HG03159 (cell line): Measurements from ENCODE around the gene KCNH2.
"Not testable (repeated sequence)": the region's sequence is repeated elsewhere in the genome, so short reads cannot be mapped to it uniquely, and the experiment has no call there.

ENCODE experiments used
- ATAC-seq: cut with Tn5 transposase; IDR thresholded peaks from one replicate; pipeline ENCODE4 v1.9.1; 2021; ENCODE audit warnings: mild to moderate bottlenecking, moderate library complexity; ENCODE audit not compliant: unreplicated experiment

KCNH2 gene

DNA sequence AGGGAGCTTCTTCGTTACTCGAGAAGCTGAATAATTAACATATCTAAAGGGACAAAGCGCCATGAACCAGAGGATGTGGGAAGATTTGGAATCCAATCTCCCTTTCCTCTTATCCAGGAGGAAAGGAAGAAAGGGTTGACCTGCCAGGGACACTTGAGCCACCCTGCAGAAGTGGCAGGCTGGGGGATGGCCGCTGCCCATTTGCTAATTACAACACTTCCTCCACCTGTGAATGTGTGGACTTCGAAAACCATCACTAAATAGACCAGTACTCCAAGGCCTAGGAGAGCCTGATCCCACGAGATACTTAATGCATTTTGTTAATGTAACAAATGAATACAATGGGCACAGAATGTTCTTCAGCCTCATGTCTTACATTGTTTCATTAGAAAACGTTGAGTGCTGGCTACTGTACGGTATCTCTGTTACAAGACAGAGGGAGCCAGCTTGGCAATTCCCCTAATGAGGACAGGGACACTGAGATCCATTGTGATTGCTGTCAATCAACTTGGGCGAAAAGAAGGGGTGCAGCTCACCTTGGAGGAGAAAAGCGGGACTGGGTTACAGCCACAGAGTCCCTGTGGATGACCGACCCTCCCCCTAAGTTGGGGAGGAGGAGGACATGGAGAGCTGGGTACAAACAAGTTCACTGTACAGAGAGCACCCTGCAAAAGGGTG lies 66.4 kb downstream of the KCNH2 start:
- no peak for ATAC-seq

DNA sequence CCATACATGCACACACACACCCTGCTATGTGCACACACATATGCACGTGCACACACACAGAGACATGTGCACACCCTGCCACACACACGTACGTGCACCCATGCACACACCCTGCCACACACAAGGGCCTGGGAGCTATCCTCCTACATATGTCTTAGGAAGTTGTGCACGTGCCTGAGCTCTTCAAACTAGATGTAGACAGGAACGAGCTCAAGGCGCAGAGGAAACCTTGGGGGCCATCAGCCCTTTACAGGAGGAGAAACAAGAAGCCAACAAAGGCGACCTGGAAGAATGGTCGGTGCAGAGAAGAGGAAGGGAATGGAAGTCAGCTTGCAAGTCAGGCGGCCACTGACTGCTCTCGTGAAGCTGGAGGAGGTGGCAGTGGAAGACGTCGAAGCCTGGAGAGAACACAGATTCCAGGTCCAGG lies 67.1 kb downstream of the KCNH2 start:
- no peak for ATAC-seq

DNA sequence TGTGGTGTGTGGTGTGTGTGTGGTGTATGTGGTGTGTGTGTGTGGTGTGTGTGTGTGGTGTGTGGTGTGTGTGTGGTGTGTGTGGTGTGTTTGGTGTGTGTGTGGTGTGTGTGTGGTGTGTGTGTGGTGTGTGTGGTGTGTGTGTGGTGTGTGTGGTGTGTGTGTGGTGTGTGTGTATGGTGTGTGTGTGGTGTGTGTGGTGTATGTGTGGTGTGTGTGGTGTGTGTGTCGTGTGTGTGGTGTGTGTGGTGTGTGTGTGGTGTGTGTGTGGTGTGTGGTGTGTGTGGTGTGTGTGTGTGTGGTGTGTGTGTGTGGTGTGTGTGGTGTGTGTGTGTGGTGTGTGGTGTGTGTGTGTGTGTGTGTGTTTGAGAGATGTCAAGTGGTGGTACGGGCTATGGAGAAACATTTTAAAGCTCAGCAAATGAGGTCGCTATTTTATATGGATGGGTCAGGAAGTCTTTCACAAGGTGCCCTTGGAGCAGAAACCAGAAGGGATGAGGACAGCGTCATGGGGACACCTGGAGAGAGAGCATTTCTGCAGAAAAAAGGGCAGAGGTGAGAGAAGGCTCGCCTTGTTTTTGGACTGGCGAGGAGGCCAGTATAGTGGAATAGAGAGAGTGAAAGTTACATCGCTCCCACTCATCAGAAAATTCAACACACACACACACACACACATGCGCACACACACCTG lies 67.7 kb downstream of the KCNH2 start:
- not testable (repeated sequence) for ATAC-seq

DNA sequence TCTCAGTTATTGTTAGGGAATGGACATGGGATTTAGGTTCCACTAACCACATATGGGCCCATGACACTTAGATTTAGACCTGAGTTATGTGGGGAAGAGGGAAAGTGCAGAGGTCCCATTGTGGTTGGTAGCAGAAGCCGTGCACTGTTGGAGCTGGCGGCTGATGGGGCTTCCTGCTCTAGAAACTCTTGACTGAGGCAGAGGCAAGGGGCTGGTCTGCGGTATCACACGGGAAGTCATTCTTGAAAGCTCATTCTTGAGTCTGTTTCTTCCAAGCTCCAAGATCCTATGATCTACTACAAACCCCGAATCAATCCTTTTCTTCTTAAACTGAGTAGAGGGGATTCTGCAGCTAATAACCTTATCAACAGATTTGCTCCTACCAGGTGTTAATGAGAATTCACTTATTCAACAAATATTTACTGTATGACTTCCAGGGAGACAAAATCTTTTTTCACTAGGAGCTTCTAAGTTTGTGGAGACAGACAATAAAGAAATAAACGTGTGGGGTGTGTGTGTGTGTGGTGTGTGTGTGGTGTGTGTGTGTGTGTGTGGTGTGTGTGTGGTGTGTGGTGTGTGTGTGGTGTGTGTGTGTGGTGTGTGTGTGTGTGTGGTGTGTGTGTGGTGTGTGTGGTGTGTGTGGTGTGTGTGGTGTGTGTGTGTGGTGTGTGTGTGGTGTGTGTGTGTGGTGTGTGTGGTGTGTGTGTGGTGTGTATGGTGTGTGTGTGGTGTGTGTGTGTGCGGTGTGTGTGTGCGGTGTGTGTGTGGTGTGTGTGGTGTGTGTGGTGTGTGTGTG lies 68.7 kb downstream of the KCNH2 start:
- ATAC-seq: no peak

DNA sequence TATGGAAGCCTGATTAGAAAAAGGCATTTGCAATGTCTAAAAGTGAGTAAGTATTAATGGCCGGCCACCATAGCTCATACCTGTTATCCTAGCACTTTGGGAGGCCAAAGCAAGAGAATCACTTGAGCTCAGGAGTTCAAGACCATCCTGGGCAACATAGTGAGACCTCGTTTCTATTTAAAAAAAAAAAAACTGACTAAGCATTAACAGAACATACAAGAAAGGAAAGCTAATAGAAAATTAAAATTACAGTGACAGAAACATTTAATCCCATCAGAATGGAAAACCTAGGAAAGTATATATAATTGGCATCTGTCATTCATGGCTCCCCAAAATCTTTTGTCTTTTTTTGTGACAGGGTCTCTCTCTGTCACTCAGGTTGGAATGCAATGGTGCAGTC lies 69.9 kb downstream of the KCNH2 start:
- no peak for ATAC-seq

DNA sequence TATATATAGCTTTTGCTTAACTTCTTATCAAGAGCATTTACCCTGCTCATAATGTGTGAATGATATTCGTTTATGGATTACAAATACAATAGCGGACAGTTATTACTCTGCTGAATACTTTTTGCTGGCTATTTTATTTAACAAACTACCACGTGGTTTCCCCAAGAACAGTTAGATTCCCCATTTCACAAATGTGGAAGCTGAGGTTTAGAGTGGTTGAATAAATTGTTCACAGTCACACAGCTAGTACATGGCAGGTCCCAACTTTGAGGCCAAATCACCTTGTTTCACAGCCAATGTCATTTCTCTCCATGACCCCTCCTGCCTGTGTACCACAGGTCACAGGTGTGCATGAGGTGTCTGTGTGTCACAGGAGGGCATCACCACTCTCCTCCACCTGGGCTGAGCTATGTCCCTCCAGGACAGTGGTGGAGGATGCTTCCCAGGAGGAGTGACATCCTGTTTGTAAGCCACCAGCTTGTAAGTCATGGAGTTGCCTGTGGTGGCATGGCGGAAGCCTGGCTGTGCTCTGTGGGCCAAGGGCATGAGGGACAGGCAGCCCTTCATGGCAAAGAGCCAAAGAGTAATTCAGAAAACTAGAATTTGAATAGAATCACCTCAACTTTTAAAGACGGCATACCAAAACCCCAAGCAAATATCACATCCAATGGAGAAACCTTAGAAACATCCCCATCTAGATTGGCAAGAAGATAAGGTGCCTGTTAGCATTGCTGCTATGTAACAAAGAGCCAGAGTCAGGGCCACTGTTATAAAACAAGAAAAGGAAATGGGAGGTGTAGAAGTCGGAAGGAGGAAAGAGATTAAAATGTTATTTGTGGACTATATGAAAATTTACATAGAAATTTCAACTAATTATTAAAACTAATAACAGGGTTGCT lies 73.9 kb downstream of the KCNH2 start:
- ATAC-seq: no peak

DNA sequence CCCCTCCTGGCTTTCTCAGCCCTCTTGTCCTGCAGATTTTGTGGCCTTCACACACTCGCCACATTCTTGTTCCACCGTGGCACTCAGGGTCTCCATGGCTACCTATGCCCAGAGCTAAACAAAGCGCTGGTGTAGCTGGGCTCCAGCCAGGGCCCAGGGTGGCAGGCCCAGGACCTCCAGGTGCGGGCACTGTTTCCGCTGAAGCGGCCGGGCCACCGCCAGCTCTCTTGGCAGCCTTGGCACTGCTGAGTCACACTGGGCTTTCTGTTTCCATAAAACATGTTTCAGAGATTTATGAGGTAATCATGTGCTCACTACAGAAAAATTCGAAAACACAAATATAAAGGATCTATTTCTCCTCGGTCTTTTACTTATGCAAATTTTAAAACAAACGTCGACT lies 74.5 kb downstream of the KCNH2 start:
- no peak for ATAC-seq

DNA sequence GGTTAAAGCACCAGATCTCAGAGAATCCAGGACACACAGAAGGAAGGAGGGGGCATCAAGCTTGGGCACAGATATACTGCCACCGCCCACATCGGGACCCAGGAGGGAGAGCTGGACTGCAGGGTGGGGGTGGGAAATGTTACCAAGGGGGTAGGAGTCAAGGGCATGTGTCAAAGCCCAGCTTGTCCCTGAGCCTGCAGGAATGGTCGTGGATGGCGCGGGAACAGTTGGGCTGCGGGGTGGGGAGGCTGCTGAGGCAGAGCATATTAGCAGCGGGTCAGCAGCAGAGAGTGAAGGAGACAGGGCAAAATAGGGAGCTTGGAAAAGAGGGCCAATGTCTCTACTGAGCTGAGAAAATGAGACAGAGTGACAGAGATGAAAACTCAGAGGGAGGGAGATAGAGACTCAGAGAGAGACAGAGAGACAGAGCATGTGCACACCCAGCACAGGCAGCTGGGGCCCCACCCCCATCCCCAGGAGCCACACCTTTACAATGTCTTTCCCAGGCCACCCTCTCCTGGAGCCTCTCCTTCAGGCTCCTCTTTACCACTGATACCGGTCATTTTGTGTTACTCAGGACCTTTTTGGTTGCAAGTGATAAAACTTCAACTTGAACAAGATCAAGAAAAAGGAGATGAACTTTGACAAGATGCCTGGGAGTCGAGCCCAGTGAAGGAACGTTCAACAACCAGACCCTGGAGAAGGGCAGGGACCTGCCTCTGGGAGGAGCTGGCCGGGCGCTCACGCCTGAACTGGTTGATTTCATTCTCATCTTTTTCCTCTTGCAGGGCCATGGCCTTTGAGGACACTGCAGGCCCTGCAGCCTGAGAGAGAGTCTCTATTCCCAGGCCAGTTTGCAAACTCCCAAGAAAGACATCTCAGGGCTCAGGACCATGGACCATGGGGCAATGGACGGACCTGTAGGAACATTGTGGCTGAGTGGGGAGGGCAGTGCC lies 75.8 kb downstream of the KCNH2 start:
- ATAC-seq: no peak

DNA sequence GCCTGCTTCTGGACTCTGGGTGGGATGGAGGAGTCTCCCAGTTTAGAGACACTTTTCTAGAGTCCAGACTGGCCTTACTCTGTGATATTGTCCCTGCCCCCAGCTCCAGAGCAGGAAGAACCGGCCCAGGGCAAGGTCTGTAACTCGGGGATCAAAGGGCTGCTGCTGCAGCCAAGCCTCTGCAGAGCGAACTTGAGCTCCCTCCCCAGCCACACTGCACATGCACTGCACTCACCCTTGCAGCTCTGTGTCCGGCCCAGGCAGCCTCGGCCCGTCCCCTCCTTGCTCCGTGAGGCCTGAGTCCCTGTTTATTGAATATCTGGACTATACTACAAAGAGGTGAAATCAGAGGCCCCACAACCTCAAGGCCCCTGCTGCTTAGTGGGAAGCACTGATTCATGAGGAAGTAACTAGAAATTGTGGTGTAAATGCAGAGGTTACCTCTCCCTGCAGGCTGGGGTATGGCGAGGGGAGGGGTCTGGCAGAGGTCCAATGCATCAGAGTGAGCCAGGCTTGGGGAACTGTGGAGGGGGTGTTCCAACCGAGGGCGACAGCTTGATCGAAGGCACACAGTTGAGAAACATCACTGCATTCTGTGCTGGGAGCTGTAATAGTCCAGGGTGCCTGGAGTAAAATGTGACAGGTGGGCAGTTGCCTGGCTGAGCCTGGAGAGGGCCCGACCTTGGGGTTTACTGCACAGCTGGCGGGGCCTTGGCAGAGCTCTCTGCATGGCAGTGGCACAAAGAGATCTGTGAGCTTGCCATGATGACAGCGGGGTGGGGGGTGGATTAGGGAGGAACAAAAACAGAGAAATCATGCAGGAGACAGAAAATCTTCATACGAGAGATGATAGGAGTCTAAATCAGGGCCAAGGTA lies 76.7 kb downstream of the KCNH2 start:
- ATAC-seq: no peak

DNA sequence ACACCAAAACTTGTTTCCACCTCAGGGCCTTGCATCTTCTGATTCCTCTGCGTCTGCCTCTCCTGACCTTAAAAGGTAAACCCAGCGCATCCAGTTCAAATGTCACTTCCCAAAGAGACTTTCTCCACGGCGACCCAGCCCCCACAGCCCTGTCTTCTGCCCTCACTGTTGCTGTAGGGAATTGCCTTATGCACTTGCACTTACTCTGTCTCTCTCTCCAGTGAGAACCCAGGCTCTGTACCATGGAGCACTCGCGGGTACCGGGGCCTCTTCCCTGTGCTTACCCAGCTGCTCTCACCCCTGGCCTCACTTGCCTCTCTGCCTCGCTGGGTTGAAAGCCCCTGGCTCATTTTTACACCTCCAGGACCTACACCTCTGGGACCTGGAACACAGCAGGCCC lies 77.4 kb downstream of the KCNH2 start:
- no peak for ATAC-seq

DNA sequence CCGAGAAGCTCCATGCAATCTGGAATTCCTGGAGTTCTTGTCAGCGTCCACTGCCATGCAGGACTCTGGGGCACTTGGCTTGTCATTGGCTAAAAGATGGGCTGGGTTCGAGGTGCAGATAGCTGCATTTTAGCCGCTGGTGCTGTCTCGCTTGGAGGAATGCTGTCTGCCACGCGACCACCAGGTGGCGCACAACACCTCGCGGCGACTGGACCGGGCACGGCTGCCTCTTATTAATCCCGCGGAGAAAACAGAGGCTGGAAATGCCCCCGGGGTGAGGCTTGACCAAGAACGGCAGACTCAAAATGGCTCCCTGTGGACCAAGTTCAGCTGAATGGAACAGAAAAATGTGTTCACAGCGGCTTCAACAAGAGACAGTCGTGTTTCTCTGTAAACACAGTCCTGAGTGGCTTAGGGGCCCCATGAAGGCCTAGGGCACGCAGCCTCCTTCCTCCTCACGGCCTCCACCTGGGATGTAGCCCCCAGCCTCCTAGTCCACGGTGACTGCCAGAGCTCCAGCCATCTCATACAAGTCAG lies 79.6 kb downstream of the KCNH2 start:
- ATAC-seq: peak; percentile 51

DNA sequence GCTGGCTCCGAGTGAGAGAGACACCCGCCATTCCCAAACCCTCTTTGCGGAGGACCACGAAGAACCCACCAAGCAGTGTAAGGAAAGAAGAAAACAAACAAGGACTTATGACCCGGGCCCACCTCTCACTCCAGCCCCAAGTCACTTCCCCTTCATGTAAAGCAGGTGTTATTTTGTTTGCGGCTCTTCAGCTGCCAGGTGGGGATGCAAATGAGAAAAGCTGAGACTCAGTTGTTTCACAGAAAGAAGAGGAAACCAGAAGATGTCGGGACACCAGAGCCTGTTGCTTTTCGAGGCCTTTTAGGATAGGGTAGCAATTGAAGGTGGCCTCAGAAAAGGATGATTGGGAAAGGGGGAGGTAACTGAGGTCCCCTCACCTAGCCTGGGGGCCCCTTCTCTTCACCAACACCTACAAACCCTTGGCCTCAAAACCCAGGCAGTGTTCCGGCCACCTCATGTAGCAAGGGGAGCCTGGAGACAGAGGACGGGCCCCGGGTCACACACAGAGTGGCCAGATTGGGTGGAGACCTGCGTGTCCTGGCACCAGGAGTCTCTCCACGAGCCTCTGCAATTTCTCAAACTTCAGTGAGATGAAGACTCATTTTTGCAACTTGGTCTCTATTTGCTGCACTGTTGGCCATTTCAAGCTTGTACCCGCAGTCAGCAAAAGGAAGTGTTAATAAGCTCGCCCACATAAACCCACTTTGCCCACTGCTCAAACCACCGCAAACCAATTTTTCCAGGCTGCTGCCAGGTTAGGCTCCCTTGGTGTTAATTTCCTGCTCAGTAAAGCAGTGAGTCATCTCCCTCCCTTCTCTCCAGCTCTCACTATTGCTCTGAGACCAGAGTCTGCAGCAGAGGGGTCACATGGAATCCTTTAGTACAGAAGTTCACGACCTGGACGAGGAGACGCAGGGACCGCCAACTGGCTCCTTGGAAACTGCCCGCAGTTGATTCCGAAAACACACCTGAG lies 80.3 kb downstream of the KCNH2 start:
- ATAC-seq: peak; percentile 72

DNA sequence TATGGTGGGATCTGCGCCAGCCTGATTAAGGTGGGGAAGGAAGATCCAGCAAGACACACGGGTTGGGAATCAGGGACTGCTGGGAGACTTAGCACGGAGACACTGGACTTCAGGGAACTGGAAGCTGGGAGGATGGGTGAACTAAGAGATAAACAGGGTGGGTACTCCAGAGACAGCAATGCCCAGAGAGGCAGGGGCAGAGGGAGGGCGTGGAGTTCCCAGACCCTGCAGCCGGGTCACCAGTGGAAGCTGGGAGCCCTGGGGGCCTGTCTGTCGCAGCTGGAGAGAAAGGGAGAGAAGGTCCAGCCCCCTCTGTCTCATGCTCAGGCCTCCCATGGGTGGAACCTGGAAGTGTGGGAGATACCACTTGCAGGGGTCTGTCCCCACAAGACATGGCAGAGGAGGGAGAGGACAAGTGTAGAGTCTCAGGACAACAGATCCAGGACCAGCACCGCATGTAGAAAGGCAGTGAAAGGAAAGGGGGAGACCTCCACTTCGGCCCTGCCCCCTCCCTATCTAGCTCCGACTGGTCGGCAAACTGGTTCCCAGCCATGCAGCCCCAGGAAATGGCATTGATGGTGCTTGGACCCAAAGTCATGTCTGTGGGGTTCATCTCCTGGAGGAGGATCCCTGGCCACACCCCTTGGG lies 81.4 kb downstream of the KCNH2 start:
- ATAC-seq: no peak

DNA sequence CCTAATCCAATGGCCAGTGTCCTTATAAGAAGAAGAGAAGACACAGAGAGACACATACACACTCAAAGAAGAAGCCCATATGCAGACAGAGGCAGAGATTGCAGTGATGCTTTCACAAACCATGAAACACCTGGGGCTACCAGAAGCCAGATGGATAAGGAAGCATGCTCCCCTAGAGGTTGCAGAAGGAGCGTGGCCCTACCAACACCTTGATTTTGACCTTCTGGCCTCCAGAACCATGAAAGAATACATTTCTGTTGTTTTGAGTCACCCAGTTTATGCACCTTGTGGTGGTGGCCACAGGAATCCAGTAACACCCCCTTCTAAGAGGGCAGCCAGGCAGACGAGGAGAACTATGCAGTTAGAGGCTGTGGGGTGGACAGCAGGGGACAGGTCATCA lies 82.3 kb downstream of the KCNH2 start:
- ATAC-seq: no peak
